Stimulated activated CD8-positive, alpha-beta memory T cell treated with anti-CD3 and anti-CD28 coated beads, Interleukin-4, amount 100 ng/mL, for 24 hours (primary cell): ENCODE measurements around the gene SRGAP1.
"Not testable (repeated sequence)": the region's sequence is repeated elsewhere in the genome, so short reads cannot be mapped to it uniquely, and the experiment has no call there.

ENCODE experiments used
- DNase-seq: peaks from one replicate; pipeline ENCODE4 v3.0.0-alpha.2; 2020; ENCODE audit warnings: low read depth

SRGAP1 gene

DNA sequence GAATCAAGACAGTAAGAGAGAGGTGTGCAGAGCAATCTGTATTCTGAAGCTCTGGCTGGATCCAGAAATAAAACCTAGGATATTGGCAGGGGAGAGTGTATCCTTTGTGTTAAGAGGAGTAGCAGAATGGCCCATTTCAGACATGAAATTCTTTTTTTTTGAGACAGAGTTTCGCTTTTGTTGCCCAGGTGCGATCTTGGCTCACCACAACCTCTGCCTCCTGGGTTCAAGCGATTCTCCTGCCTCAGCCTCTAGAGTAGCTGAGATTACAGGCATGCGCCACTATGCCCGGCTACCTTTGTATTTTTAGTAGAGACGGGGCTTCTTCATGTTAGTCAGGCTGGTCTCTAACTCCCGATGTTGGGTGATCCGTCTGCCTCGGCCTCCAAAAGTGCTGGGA, 6.1 kb upstream of the SRGAP1 start:
- no peak for DNase-seq

DNA sequence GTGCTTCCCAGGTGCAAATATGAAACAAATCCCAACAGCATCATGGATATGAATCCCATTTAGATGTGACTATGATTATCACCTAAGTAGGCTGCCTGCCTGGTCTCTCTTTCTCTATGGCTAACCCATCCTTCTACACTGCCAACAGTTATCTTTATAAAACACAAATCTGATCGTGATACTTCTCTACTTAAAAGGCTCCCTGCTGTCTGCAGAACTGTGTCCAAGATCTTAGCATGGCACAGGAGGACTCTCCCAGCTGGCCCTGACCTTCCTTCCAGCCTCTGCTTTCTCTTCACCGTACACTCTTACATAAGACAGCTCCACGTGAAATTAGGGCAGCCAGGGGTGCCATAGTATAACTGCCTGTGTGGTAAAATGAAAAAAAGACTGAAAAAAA, 3.5 kb upstream of the SRGAP1 start:
- DNase-seq = no peak

DNA sequence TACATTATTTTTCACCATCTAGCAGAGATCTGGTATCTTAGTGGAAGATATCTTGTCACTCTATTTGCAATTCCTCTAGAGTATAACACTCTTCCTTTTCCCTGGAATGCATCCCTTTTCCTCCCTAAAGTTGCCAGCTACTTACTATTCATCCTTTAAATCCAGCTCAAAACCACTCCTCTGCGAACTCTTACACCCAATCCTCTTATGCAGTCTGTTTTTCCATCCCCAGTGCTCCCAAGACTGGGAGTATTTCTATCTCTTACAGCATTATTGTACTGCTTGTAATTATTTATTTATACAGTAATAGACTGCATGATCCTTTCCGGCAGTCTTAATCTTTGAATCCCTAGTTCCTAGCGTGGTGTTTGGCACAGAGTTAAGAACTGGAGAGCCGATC, 2.9 kb upstream of the SRGAP1 start:
- no peak for DNase-seq

DNA sequence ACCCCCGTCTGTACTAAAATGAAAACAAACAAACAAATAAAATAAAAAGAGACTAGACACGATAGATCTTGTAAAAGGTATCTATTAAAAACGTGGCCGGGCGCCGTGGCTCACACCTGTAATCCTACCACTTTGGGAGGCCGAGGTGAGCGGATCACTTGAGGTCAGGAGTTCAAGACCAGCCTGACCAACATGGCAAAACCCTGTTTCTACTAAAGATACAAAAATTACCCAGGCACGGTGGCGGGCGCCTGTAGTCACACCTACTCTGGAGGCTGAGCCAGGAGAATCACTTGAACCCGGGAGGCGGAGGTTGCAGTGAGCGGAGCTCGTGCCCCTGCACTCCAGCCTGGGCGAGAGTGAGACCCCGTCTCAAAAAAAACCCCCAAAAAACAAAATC, 1.8 kb upstream of the SRGAP1 start:
- DNase-seq = not testable (repeated sequence)

DNA sequence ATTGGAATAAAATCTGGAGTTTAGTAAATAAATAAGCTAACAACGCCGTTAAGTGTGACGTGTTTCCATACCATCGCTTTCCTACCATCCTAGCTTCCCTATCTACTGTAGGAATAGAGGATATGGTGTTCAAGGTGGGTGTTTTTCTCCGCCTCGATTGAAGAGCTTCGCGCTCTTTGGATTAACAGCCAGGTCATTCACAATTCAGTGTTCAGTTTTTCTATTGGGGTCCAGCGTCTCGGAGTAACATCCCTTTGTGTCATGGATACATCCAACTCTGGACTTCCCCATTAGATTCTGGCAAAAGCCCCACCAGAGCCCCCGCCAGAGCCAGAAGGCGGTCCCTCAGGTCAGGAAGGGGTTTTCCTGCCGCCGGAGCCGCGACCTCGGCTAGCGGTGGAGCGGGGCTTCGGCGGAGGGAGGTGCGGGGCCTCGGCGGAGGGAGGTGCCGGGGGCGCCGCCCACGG, 1.2 kb upstream of the SRGAP1 start:
- no peak for DNase-seq

DNA sequence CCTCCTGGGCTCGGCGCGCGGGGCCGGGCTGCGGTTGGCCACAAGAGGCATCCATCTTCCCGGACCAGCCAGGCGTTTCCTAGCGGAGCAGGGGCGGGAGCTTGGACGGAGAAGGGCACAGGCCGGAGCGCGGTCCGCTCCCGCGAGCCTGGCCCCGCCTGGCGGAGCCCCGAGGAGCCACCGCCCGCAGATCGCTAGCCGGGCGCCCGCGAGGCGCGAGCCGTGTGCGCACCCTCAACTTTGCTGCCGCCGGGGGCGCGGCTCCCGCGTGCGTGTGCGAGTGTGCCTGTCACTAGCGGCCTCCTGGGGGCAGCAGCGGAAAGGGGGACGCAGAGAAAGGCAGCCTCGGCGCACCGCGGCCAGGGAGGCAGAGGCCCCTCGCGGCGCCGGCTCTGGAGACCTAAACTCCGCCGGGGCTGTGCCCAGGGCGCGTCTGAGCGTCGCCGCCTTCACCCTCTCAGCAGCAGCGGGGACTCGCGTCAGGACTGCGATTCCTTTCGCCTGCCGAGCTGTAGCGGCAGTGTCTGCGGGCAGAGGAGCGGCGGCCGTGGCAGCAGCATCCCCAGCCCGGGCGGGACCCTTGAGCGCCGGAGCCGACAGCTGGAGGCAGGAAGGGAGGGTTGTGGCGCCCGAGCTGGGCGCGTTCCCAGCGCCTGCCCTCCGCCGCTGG, 644 bp upstream of the SRGAP1 start:
- peak; percentile 73 for DNase-seq

DNA sequence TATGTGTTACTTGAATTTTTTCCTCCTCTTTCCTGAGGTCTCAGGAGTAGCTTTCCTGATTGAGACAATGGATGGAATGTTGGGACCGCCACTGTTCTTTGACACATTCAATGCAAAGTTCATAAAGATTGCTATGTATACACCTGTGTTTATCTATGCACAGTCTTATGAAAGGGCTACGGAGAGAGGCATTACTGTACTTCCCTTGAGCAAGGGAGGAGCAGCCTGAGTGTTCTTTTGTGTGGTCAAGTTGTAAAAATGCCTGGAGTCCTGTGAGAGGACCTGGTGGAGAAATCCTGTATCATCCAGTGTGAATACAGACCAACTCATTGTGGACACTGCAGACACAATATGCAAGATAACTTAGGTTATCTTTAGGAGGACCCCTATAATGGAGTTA, 1.2 kb downstream of the SRGAP1 start:
- no peak for DNase-seq

DNA sequence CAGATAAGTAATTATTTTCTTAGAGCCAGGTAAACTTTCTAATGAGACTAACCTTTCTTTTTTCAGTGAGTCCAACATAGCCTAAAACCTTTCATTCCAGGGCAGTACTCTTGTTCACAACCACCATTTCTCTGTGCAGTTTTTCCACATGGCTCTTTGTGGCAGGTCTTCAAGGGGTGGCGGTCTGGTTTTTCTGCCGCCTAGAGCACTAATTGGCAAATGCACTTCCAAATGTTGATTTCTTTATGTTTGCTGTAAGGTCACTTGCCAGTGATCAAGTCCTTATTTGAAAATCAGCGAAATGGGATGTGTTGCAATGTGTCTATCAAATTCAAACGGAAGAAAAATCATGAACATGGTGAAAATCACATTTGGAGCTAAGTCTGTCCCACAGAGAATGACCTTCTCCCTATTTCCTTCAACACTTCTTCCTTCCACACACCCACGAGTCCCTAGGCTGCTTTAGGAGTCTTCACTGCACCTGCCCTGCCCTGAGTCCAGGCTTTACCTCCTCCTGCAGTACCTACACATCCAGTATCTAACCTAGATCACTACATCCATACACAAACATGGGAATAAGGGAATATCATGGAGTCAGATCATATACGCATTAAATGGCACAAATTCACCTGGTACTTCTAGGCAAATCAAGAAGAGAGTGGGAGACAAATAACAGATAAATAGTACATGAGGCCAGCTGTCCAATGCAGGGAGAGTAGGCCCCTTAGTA, 1.9 kb downstream of the SRGAP1 start:
- DNase-seq = no peak

DNA sequence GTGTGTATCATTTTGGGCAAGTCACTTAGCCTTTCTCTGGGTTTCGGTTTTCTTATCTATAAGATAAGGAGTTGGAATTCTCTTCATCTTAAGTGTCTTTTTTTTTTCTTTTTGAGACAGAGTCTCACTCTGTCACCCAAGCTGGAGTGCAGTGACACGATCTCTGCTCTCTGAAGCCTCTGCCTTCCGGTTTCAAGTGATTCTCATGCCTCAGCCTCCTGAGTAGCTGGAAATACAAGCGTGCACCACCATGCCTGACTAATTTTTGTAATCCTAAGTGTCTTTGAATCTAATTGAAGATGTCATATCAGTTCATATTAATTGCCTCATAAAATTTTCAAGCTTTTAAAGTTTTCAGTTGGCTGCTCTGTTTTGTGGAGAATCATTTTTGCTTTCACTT, 4.0 kb downstream of the SRGAP1 start:
- no peak for DNase-seq

DNA sequence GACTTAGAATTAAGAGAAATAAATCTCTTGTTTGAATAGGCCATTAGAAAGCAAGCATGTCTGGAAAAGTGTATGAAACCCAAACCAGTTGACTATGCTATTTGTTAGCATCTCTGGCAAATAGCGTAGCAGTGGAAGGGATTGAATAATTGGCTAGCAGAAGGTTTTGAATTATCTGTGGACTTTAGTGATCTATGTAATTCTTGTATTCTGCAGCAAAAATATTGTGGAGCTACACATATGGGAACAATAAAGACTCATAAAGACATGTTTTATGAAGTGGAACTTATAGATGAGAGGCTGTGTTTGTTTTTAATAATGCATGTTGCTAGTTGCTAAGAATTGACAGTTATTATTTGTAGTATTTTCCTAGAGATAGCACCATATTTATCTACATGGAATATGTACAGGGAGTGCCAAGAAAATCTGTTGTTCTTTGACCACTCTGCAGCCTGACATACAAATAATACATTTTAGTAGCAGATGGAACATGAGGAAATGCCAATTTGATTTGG, 4.7 kb downstream of the SRGAP1 start:
- no peak for DNase-seq

DNA sequence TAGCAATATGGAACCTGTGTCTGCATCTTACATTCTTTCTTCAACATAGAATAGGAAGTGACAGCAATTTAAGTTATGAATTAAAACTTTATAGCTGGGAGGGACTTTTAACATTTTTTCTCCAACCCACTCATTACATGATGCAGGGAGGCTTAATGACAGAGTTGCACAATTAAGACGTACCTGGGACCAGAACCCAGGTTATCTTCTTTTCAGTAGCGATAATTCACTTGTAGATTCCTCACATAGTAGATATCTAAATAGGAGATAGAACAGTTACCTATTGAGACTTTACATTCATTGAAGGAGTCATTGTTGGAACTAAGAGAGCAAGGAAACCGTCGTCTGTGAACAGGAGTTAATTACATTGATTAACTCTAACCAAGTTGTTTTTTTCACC, 5.1 kb downstream of the SRGAP1 start:
- no peak for DNase-seq

DNA sequence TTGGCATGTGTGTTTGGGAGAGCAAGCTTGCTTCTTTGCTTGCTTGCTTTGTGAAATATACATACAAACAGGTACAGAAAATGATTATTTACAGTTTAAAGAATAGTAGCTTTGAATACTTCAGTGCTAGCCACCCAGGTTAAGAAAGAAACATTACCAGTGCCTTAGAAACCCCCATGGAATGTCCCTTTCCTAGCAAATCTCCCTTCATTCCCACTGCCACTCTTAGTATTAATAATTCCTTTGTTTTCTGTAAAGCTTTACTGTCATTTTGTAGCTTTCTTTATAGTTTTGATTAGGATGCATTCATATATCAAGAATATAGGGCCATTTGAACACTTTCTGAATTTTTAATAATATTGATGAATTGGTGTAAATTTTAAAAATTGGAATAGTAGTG, 9.5 kb downstream of the SRGAP1 start:
- no peak for DNase-seq

DNA sequence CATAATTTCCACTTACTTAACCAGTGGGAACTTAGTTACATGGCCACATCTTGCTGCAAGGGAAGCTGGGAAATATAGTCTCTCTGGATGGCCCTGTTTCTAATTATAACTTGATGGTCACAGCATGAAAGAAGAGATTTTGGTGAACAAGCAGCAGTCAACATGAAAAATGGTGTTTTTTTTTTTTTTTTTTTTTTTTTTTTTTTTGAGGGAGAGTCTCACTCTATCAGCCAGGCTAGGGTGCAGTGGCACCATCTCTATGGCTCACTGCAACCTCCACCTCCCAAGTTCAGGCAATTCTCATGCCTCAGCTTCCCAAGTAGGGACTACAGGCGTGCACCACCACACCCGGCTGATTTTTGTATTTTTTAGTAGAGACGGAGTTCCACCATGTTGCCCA, 10.8 kb downstream of the SRGAP1 start:
- DNase-seq = no peak

DNA sequence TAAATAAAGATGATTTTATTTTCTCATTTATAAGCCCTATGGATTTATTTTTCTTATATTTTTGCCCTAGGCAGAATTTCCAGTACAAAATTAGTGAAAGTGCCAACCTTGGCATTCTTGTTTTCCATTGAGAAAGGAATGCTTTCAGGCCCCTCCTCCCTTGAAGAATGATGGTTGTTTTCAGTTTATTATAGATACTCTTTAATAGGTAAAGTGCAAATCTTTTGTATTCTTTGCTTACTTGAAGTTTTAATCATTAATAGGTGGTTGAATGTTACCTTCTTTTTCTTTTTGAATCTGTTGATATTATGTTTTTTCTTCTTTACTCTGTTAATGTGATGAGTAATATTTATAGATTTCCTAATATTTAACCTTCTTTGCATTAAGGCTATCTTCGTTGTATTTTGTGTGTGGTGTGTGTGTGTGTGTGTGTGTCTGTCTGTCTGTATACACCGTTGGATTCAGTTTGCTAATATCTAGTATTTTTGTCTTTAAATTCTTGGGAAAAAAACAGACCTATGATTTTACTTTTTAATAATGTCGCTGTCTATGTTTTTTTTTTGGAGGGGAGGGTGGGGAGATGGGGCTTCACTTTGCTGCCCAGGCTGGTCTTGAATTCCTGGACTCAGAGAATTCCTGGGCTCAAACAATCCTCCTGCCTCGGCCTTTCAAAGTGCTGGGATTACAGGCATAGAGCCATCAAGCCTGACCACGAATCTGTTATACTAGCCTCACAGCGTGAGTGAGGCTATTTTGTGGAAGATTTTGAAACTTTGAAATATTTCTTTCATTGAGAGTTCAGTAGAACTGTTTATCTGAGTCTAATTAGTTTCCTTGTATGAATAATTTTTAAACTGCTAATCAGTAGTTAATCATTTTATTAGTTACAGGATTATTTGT, 13.5 kb downstream of the SRGAP1 start:
- DNase-seq = no peak

DNA sequence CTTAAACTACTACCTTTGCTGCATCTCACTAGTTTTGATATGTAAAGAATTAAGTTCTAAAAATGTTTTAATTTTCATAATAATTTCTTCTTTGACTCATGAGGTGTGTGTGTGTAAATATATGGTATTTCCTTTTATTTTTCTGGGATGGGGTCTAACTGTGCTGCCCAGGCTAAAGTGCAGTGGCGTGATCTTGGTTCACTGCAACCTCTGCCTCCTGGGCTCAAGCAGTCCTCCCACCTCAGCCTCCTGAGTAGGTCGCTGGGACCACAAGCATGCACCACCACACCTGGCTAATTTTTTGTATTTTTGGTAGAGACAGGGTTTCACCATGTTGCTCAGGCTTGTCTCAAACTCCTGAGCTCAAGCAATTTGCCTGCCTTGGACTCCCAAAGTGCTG, 15.4 kb downstream of the SRGAP1 start:
- not testable (repeated sequence) for DNase-seq

DNA sequence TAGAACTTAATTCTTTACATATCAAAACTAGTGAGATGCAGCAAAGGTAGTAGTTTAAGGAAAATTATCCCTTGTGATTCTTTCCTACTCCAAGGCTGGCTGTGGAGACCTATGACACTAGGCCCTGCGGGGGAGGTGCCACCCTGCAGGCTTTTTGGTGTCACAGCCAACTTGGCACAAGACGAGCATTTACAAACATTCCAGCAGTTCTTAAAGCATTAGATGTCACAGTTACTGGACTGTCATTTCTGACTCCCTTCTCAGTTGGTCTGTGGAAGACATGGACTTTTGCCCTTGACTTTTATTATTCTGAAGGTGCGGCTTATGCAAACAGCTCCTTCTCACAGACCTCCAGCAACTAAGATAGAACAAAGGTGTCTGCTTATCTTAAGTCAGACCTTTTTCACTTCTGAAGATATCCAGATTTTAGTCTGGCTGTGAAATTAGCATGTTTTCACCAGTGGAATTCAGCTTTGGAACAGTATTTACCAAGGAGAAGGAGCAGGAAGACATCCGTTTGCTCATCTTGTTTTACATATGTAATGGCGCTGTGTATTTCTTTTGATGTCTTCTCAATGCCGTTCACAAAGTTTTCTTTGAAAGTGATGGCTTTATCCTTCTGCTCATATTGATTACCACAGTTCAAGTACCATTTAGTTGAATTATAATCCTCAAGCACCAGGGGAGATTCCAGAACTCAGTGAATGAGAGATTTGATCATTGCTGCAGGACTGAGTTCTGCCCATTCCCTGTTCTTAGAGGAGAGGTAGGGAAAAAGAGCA, 17.9 kb downstream of the SRGAP1 start:
- DNase-seq = no peak

DNA sequence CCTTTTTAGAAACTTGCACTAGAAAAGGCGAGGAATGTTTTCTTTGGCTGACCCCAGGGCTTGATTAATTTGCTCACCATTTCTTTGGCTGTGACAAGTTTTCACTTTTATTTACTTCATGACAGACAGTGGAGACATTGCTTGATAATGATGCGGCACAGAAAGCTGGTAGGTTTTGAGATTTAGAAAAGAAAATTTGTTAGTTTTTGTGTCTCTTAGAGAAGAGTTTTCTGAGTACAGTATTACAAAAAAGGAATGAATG, 18.4 kb downstream of the SRGAP1 start:
- DNase-seq = no peak

DNA sequence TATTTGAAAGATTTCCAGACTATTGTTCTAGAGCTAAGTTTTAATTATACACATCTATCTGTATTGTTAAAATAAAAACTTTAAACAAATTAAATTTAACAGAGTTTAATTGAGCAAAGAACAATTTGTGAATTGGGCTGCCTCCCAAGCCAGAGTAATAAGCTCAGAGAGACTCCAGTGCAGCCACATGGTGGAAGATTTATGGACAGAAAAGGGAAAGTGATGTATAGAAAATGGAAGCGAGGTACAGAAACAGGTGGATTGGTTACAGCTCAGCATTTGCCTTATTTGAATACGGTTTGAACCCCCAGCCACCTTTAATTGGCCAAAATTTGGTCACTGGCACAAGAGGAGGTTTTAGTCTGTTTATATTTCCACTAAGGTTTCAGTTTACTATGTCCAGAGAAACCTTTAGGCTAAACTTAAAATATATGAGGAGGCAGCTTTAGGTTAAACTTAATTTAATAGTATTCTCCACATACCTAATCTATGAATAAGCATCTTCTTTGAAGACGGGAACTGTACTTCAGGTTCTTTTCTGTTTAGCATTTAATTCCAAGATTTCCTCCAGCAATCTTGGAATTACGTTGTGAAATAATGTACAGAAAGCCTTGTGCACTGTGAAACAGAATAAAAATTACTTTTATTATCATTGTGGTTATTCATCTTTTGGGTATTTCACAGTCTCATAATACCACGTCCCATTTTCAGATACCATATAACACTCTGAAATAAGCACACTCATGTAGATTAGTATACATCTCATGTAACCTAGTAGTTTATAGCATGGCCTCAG, 19.4 kb downstream of the SRGAP1 start:
- no peak for DNase-seq

DNA sequence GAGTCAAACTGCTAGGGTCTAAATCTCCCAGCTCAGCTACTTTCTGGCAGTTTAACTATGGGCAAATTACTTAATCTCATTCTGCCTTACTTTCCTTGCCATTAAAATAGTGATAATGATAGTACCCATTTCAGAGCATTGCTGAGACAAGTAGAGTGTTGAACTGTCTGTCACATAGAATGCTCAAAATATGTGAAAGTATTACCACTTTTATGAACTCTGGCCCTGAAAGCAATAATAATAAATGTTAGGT, 19.9 kb downstream of the SRGAP1 start:
- no peak for DNase-seq

DNA sequence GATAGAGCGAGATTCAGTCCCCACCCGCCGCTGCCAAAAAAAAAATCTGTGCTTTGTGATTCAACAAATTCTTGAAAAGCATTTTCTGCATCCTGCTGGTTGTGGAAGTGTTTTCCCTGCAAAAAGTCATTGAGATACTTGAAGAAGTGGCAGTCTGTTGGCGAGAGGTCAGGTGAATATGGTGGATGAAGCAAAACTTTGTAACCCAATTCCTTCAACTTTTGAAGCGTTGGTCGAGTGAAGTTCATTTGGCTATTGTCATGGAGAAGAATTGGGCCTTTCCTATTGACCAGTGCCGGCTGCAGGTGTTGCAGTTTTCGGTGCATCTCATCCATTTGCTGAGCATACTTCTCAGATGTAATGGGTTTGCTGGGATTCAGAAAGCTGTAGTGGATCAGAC, 20.9 kb downstream of the SRGAP1 start:
- no peak for DNase-seq

DNA sequence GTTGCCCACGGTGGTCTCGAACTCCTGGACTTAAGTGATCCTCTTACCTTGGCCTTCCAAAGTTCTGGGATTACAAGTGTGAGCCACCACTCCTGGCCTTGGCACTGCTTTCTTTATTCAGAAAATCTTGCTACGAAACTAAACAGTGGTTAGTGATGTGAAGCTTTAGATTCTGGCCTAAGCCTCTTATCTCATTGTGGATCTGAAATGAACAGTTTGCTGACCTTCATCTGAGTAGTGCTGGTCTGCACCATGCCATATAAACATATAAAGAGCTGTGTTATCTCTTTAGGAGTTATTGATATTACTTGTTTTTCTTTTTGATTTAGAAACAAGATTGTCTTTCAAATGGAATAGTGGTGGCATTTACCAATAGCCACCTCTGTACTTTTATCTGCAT, 22.6 kb downstream of the SRGAP1 start:
- DNase-seq = no peak

DNA sequence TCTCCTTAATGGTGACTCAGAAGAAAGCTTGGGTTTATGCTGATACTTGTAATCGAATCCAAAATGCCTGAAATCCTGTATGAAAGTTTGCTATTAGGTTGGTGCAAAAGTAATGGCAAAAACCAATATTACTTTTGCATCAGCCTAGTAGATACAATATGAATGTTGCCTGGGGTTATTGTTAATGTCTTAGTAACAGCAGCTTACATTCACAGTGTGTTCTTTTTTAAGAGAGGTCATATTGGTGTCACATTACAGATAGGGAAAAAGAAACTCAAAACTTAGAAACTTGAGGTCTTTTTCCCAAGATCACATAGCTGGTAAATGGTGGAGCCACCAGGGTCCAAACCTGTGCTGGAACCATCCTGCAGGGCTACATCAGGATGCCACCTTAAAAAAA, 25.2 kb downstream of the SRGAP1 start:
- DNase-seq = no peak
